DND-41 (cell line): ENCODE results near the gene TCF12.

Source experiments
- ATAC-seq: fragments of 200-7000 bp; cut with Tn5 transposase; 3 replicates; pipeline ENCODE4 v1.9.1; 2021; ENCODE audit warnings: low read depth; ENCODE audit not compliant: insufficient read depth
- DNase-seq: peaks from one replicate; pipeline ENCODE4 v3.0.0-alpha.2; 2020
- H2AFZ ChIP-seq: 2 replicates; pipeline ENCODE4 v1.6.0; 2012; ENCODE audit warnings: low read depth, low read length
- H3K27ac ChIP-seq: 2 replicates; pipeline ENCODE4 v1.5.1; 2012; ENCODE audit warnings: low read length, inconsistent platforms
- H3K27me3 ChIP-seq: fragments of 200-600 bp; sonication (generic); 2 replicates; pipeline ENCODE4 v1.6.0; 2012; ENCODE audit warnings: low read length, mild to moderate bottlenecking, inconsistent platforms; ENCODE audit not compliant: insufficient read depth, poor library complexity
- H3K36me3 ChIP-seq: 2 replicates; pipeline ENCODE4 v1.5.1; 2012; ENCODE audit warnings: low read length, inconsistent platforms; ENCODE audit not compliant: insufficient read depth
- H3K4me1 ChIP-seq: 2 replicates; pipeline ENCODE4 v1.5.1; 2012; ENCODE audit warnings: mild to moderate bottlenecking, low read length; ENCODE audit not compliant: insufficient read depth
- H3K4me2 ChIP-seq: 2 replicates; pipeline ENCODE4 v1.6.0; 2012; ENCODE audit warnings: mild to moderate bottlenecking, moderate library complexity, low read length, inconsistent platforms; ENCODE audit not compliant: insufficient read depth
- H3K4me3 ChIP-seq, 2 experiments: fragments of 200-600 bp in 1 of 2; shearing (Covaris generic) in 1 of 2; 2 replicates each; pipeline ENCODE4 v1.5.1; 2012 to 2016; ENCODE audit warnings: inconsistent platforms in 2 of 2, low read length in 2 of 2, mild to moderate bottlenecking in 2 of 2, low read depth in 1 of 2, moderate library complexity in 1 of 2
- H3K79me2 ChIP-seq: 2 replicates; pipeline ENCODE4 v1.6.0; 2012; ENCODE audit warnings: low read length, inconsistent platforms; ENCODE audit not compliant: insufficient read depth
- H3K9ac ChIP-seq: 2 replicates; pipeline ENCODE4 v1.6.0; 2012; ENCODE audit warnings: low read depth, mild to moderate bottlenecking, inconsistent platforms, low read length, moderate library complexity
- H3K9me3 ChIP-seq: 2 replicates; pipeline ENCODE4 v1.5.1; 2012; ENCODE audit warnings: low read length, moderate library complexity, mild to moderate bottlenecking, inconsistent platforms; ENCODE audit not compliant: insufficient read depth, severe bottlenecking
- H4K20me1 ChIP-seq: 2 replicates; pipeline ENCODE4 v1.6.0; 2012; ENCODE audit warnings: low read length; ENCODE audit not compliant: insufficient read depth
- EZH2 ChIP-seq: IDR thresholded peaks from 3 replicates; pipeline ENCODE4 v1.6.1; 2012; ENCODE audit warnings: borderline replicate concordance, low read depth, mild to moderate bottlenecking, moderate library complexity, low read length, inconsistent platforms; ENCODE audit not compliant: severe bottlenecking
- TF ChIP-seq, protein P1 (sequence below): IDR thresholded peaks from 2 replicates; pipeline ENCODE4 v1.5.1; 2012; ENCODE audit warnings: borderline replicate concordance, low read length, moderate library complexity, mild to moderate bottlenecking; ENCODE audit not compliant: poor library complexity, severe bottlenecking; ENCODE audit errors: extremely low read depth

The TCF12 gene

DNA sequence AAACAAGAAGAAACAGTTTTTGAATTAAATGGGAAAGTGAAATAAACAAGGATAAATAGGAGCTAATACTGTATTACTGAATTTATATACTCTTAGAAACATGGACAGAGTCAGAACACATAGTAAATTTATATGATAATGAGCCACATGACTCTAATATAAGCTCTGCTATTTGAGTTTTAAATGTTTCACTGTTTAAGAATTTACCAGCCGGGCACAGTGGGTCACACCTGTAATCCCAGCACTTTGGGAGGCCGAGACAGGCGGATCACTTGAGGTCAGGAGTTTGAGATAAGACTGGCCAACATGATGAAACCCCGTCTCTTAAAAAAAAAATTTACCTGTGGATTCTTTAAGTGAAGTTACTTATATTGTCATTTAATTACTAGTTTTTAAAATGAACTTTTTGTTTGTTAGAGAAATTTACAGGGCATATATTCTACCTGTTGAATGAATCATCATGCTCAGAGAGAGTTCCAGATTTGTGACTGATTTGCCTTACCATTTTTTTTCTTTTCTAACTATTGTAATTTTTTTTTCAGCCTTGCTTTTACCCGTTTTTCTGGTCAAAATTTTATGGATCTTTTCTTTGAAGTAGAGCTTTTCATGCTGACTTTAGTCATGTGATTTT, 125.7 kb downstream of the TCF12 start:
- Histone ChIP-seq H3K4me3 (no peak overlapping the region), H3K4me2 (no peak overlapping the region), H2AFZ (no peak overlapping the region), H3K79me2 (peaks cover 98% of the 10 kb centered on the region), H4K20me1 (peaks cover 45% of the 10 kb centered on the region; the same call in 1 of the 2 replicates), H3K36me3 (no peaks in the 10 kb centered on the region), H3K9me3 (no peaks in the 10 kb centered on the region), H3K9ac (no peak overlapping the region), H3K27ac (no peak overlapping the region), H3K27me3 (no peaks in the 10 kb centered on the region), H3K4me1 (no peaks in the 10 kb centered on the region)
- TF ChIP-seq EZH2: no peak
- TF ChIP-seq, protein P1, sequence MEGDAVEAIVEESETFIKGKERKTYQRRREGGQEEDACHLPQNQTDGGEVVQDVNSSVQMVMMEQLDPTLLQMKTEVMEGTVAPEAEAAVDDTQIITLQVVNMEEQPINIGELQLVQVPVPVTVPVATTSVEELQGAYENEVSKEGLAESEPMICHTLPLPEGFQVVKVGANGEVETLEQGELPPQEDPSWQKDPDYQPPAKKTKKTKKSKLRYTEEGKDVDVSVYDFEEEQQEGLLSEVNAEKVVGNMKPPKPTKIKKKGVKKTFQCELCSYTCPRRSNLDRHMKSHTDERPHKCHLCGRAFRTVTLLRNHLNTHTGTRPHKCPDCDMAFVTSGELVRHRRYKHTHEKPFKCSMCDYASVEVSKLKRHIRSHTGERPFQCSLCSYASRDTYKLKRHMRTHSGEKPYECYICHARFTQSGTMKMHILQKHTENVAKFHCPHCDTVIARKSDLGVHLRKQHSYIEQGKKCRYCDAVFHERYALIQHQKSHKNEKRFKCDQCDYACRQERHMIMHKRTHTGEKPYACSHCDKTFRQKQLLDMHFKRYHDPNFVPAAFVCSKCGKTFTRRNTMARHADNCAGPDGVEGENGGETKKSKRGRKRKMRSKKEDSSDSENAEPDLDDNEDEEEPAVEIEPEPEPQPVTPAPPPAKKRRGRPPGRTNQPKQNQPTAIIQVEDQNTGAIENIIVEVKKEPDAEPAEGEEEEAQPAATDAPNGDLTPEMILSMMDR: no peak
- DNase-seq: no peak
- no peak for ATAC-seq

DNA sequence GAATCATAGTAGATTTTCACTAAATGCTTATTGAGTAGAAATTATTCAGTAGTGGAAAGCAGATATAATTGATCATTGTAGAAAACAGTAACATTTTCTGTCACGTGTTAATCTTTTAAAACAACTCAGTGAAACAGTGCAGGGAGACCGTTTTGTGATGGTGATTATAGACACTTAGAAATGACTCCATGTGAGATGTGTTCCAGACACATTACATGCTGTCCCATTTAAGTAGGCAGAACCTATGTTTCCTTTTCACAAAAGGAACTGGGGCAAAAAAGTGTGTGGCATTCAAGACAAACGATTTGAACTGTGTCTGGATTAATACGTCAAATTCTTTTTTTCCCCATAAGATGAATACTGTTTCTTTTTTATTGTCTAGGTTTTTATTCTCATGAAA, 126.5 kb downstream of the TCF12 start:
- Histone ChIP-seq H3K79me2 (peaks cover 98% of the 10 kb centered on the region), H2AFZ (no peak overlapping the region), H3K4me3 (no peak overlapping the region), H3K27ac (no peak overlapping the region), H4K20me1 (peaks cover 49% of the 10 kb centered on the region; the same call in 1 of the 2 replicates), H3K4me2 (no peak overlapping the region), H3K9ac (no peak overlapping the region), H3K4me1 (no peaks in the 10 kb centered on the region), H3K9me3 (no peaks in the 10 kb centered on the region), H3K27me3 (no peaks in the 10 kb centered on the region), H3K36me3 (no peaks in the 10 kb centered on the region)
- DNase-seq: no peak
- no peak for ATAC-seq
- TF ChIP-seq, protein P1: no peak
- no peak for TF ChIP-seq EZH2

GRCh38 chr15:57045741-57046382, 127.4 kb downstream of the TCF12 start:
- no peaks in the 10 kb centered on the region for H3K27me3 ChIP-seq
- H3K27ac ChIP-seq: no peak overlapping the region
- H2AFZ ChIP-seq: no peak overlapping the region
- ATAC-seq (no peak), DNase-seq (no peak)
- no peaks in the 10 kb centered on the region for H3K4me1 ChIP-seq
- no peaks in the 10 kb centered on the region for H3K9me3 ChIP-seq
- TF ChIP-seq, protein P1: no peak
- TF ChIP-seq EZH2: no peak
- peaks cover 40% of the 10 kb centered on the region; the same call in 1 of the 2 replicates for H4K20me1 ChIP-seq
- no peak overlapping the region for H3K4me2 ChIP-seq
- peaks cover 98% of the 10 kb centered on the region for H3K79me2 ChIP-seq
- H3K4me3 ChIP-seq: no peak overlapping the region
- no peaks in the 10 kb centered on the region for H3K36me3 ChIP-seq
- H3K9ac ChIP-seq: no peak overlapping the region
